Pancreas (tissue), 10 donors: ENCODE data around the gene CCDC93. TPM values are rescaled to one million over a fixed set of nuclear protein-coding genes. Genes with fewer than 3 reads are reported as not detected.

Experiments used
- ATAC-seq, 4 donors: fragments of 200-7000 bp; cut with Tn5 transposase; one replicate each; pipeline versions ENCODE4 v1.8.0 to v1.9.1; 2020; ENCODE audit warnings: mild to moderate bottlenecking in 4 of 4, moderate library complexity in 4 of 4
- DNase-seq, 6 donors: peaks; one replicate each; pipeline ENCODE4 v3.0.0-alpha.2; 2020
- FAIRE-seq: peaks from 2 replicates; lab custom pipeline; 2012; peaks lifted over from hg19 to GRCh38; lab: Jason Lieb, UNC
- H3K27ac ChIP-seq, 4 donors: fragments of 200-600 bp; sonication (generic); 1 replicate in 3 of 4; 2 replicates in 1 of 4; pipeline versions ENCODE4 v1.5.0 to v1.8.0; 2020
- H3K27me3 ChIP-seq, 4 donors: fragments of 200-600 bp; one replicate each; pipeline ENCODE4 v1.8.0; 2021
- H3K36me3 ChIP-seq, 3 donors: fragments of 200-600 bp; sonication (generic) in 1 of 3; one replicate each; pipeline versions ENCODE4 v1.5.0 to v1.8.0; 2020 to 2021
- H3K4me1 ChIP-seq, 3 donors: fragments of 200-600 bp; one replicate each; pipeline ENCODE4 v1.8.0; 2021
- H3K4me3 ChIP-seq, 4 donors: fragments of 200-600 bp; sonication (generic) in 2 of 4; one replicate each; pipeline versions ENCODE4 v1.5.0 to v1.8.0; 2020 to 2021
- H3K9me3 ChIP-seq, 4 donors: fragments of 200-600 bp; one replicate each; pipeline ENCODE4 v1.8.0; 2021
- WGBS, 2 donors: extraction: QIAGEN DNeasy Blood & Tissue Kit; methylation state at CpG; one replicate each; pipeline ENCODE4 v1.1.7; 2013; 5-methylcytosine and 5-hydroxymethylcytosine counted together
- intact Hi-C, 3 donors: fragments of 100-400 bp; cut with DNase I; formaldehyde crosslinking; loops; one replicate each; pipeline versions ENCODE4 v1.11.1 to v1.14.2; 2022
- polyA plus RNA-seq, 2 donors: library from polyadenylated mRNA; stranded (reverse); fragments of 200-250 nt; gene quantifications; one replicate each; pipeline ENCODE4 v1.2.3, GENCODE V29; 2013
- total RNA-seq, 6 donors: library from RNA; stranded (reverse); fragmentation: NEBNext Ultra II Directional in 4 of 6; extraction: Animal tissue kit (Norgen Biotek cat#: 25700) in 4 of 6; gene quantifications; one replicate each; pipeline versions ENCODE4 v1.2.1 to v1.2.4, GENCODE V29; 2021 to 2023
- TF ChIP-seq, protein P1 (sequence below), 4 donors: fragments of 200-600 bp; sonication (generic) in 3 of 4; IDR thresholded peaks; one replicate each; pipeline versions ENCODE4 v1.5.0 to v1.8.0; 2021; ENCODE audit warnings: antibody characterized with exemption in 4 of 4
- donor health status: healthy with polysubstance abuse.
- donor health status: DM: no; HTN: no; CAD: no; lungs with moderate emphysema.
- donor health status: DM: no; HTN: no; CAD: no.
- donor health status: control.
- donor health status: control.
- donor health status: Bipolar disorder and iron deficiency.
- donor health status: DM: yes; HTN: yes; CAD: no.
- donor health status: DM: no; HTN: no; CAD: no.
- donor health status: DM: no; HTN: no; CAD: no.
- donor health status: DM: yes; HTN: yes; CAD: no.

CCDC93 gene
- total and polyA plus RNA-seq, 8 donors: 8.2 to 28.6 (median 17.0) TPM

DNA sequence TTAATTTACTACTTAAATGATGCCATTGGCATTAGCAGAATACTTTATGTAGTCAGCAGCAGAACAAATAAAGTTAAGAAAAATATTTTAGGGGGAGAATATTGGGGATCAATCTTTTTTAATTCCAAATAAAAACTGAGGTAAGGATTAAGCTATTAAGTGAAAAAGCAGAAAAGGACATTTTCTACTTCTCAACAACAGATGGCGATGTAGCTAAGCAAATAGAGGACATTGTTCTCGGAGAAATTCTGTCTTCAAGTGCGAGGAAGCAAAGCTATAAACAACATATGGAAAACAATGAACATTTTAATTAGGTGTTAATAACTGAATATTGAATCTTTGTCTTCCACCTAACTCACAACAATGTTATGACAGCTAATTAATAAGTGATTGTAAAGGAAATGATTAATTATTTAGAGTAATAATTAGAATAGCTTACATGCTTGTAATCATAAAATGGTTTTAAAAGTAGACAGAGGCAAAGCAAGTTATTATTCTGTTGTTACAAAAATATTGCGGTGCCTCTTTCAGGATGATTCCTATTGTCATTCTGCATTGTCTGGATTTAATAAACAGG is 32.9 kb upstream of the CCDC93 start:
- TF ChIP-seq, protein P1, sequence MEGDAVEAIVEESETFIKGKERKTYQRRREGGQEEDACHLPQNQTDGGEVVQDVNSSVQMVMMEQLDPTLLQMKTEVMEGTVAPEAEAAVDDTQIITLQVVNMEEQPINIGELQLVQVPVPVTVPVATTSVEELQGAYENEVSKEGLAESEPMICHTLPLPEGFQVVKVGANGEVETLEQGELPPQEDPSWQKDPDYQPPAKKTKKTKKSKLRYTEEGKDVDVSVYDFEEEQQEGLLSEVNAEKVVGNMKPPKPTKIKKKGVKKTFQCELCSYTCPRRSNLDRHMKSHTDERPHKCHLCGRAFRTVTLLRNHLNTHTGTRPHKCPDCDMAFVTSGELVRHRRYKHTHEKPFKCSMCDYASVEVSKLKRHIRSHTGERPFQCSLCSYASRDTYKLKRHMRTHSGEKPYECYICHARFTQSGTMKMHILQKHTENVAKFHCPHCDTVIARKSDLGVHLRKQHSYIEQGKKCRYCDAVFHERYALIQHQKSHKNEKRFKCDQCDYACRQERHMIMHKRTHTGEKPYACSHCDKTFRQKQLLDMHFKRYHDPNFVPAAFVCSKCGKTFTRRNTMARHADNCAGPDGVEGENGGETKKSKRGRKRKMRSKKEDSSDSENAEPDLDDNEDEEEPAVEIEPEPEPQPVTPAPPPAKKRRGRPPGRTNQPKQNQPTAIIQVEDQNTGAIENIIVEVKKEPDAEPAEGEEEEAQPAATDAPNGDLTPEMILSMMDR (IDR thresholded peaks at IDR 0.05): peak in 2 of 4 donors; percentile 26 to 33
- Histone ChIP-seq H3K9me3 (no peaks in the 10 kb centered on the region), H3K4me3 (peak overlapping the region in 1 of 4 donors; percentile 15), H3K4me1 (peaks cover 0 to 11% (median 4%) of the 10 kb centered on the region in 3 donors), H3K36me3 (no peaks in the 10 kb centered on the region), H3K27ac (no peak overlapping the region), H3K27me3 (no peaks in the 10 kb centered on the region)
- WGBS, 2 donors: 3 to 6% methylated on average over 4 of the region's 4 CpGs
- DNase-seq (no peak), FAIRE-seq (peak; percentile 96), ATAC-seq (peak; percentile 85 to 95 (median 90))
- intact Hi-C loops: loop anchor here in 2 of 3 donors (10.0 kb wide), 2 partner anchors 148 to 808 kb away; no protein-coding TSS in a partner anchor

DNA sequence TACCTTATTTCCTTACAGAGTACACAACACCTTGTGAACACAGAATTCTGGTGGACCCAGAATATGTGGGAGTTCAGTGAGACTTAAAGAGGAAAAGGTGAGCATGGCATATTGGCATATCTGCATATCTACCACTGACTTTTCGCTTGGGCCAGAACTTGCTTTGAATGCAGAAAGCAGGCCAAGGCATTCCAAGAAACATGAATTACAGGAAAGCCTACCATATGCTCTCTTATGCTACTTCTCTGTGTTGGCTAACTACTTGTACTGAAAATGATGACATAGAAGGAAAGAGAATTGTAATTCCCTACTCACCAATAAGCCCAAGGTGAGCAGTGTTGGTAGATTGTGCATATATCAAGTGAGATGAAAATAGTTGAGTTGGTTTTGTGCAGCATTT is 31.4 kb upstream of the CCDC93 start:
- DNase-seq (no peak), ATAC-seq (no peak), FAIRE-seq (no peak)
- H3K9me3 ChIP-seq: no peaks in the 10 kb centered on the region
- H3K4me3 ChIP-seq: no peak overlapping the region
- intact Hi-C loops: loop anchor here in 2 of 3 donors (10.0 kb wide), 2 partner anchors 150 to 810 kb away; no protein-coding TSS in a partner anchor
- peaks cover 0 to 11% (median 4%) of the 10 kb centered on the region in 3 donors for H3K4me1 ChIP-seq
- TF ChIP-seq, protein P1 (IDR thresholded peaks at IDR 0.05): no peak
- WGBS, 2 donors: 80 to 86% methylated on average over 1 of the region's 1 CpG
- no peak overlapping the region for H3K27ac ChIP-seq
- H3K27me3 ChIP-seq: no peaks in the 10 kb centered on the region
- no peaks in the 10 kb centered on the region for H3K36me3 ChIP-seq

DNA sequence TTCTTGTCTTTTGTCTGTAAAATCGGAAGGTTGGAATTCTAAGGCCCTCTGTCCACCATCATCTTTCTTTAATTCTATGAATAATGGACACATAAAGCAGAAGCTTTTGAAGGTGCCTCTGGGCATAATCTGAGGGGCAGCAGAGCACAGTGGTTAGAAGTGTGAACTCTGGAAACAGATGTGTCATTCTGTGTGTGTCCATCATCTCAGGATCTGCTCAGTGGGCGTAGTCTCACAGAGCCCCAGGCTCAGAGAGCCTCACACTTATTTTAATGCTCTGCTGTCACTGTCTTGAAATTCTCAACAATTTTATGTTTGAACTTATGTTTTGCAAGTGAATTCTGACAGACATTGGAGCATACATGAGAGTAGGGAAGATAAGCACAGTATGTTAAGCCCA is 31.0 kb upstream of the CCDC93 start:
- no peaks in the 10 kb centered on the region for H3K9me3 ChIP-seq
- 75 to 86% methylated on average over 2 of the region's 2 CpGs for WGBS, 2 donors
- no peaks in the 10 kb centered on the region for H3K36me3 ChIP-seq
- no peak overlapping the region for H3K4me3 ChIP-seq
- no peaks in the 10 kb centered on the region for H3K27me3 ChIP-seq
- peaks cover 0 to 11% (median 4%) of the 10 kb centered on the region in 3 donors for H3K4me1 ChIP-seq
- DNase-seq: no peak
- no peak for FAIRE-seq
- intact Hi-C loops: loop anchor here in 2 of 3 donors (10.0 kb wide), 2 partner anchors 150 to 810 kb away; no protein-coding TSS in a partner anchor
- ATAC-seq: no peak
- TF ChIP-seq, protein P1 (IDR thresholded peaks at IDR 0.05): no peak
- no peak overlapping the region for H3K27ac ChIP-seq

DNA sequence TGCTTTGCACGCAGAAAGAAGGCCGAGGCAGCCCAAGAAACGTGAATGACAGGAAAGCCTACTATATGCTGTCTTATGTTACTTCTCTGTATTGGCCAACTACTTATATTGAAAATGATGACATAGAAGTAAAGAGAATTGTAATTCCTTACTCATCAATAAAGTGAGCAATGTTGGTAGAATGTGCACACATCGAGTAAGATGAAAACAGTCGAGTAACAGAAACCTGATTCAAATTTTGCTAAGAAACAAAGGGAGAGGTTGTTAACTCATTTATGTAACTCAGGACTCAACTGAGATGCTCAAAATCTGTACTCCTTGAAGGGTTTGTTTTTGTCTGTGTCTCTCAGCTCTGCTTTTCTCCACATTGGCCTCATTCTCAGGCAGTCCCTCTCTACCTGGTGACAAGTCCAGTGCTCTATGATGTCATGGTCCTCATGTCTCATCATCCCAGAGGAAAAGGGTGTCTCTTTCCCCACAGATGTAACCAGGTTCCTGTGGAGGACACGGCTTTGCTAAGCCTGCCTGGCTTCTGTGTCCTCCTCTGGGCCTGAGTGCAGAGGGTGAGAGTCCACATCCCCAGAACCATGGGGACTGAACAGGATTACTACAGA is 30.3 kb upstream of the CCDC93 start:
- TF ChIP-seq, protein P1 (IDR thresholded peaks at IDR 0.05): no peak
- Histone ChIP-seq H3K27me3 (no peaks in the 10 kb centered on the region), H3K4me3 (no peak overlapping the region), H3K9me3 (no peaks in the 10 kb centered on the region), H3K4me1 (peaks cover 0 to 11% (median 4%) of the 10 kb centered on the region in 3 donors), H3K36me3 (no peaks in the 10 kb centered on the region), H3K27ac (no peak overlapping the region)
- 65 to 76% methylated on average over 6 of the region's 6 CpGs for WGBS, 2 donors
- FAIRE-seq (no peak), DNase-seq (no peak), ATAC-seq (no peak)
- intact Hi-C loops: loop anchor here in 2 of 3 donors (10.0 kb wide), 2 partner anchors 151 to 811 kb away; no protein-coding TSS in a partner anchor
